ENCODE measurements around the gene NR3C2.

DNA sequence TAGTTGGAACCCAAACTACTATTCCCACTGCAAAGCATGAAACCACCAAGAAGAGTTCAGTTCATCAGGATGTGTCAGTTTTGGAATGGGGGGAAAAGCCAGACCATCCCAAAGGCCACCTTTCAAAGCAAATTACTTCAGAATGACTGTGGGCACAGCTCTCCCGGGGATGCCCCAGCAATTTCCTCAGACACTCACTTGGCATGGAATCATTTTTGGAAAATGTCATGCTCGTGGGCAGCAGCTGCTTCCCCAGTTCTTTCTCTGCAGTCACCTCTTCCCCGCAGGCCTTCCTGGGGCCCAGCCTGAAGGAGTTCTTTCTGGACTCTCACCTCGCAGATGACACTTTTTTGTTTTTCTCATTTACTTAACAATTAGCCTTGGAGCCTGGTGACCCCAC lies 350.3 kb downstream of the NR3C2 start:
- TF ChIP-seq, protein P1, sequence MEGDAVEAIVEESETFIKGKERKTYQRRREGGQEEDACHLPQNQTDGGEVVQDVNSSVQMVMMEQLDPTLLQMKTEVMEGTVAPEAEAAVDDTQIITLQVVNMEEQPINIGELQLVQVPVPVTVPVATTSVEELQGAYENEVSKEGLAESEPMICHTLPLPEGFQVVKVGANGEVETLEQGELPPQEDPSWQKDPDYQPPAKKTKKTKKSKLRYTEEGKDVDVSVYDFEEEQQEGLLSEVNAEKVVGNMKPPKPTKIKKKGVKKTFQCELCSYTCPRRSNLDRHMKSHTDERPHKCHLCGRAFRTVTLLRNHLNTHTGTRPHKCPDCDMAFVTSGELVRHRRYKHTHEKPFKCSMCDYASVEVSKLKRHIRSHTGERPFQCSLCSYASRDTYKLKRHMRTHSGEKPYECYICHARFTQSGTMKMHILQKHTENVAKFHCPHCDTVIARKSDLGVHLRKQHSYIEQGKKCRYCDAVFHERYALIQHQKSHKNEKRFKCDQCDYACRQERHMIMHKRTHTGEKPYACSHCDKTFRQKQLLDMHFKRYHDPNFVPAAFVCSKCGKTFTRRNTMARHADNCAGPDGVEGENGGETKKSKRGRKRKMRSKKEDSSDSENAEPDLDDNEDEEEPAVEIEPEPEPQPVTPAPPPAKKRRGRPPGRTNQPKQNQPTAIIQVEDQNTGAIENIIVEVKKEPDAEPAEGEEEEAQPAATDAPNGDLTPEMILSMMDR (IDR thresholded peaks at IDR 0.05; ENCODE audit: borderline replicate concordance, extremely low read depth, low read length, poor library complexity, severe bottlenecking), result no peak
- TF ChIP-seq EZH2 (IDR thresholded peaks at IDR 0.05; ENCODE audit: borderline replicate concordance, low read depth, low read length, severe bottlenecking), result no peak
